ENCODE data around the gene TMIGD2. TPM values are rescaled to one million over a fixed set of nuclear protein-coding genes. Genes with fewer than 3 reads are reported as not detected.

TMIGD2 gene
- not detected in 2 replicates for total RNA-seq (2014; rRNA removed)
- Bru-seq, nascent RNA = not detected
- BruChase-seq, experiment 1, labeled RNA remaining after a 6-hour chase = not detected
- BruChase-seq, experiment 2, labeled RNA remaining after a 2-hour chase = not detected
- long read RNA-seq = 0 reads

- Histone ChIP-seq H3K9me2 (replicated peaks; ENCODE audit: low read length) (no peaks in the 10 kb centered on the region), H3K36me3 (ENCODE audit: low read depth, low read length) (no peaks in the 10 kb centered on the region), H2AFZ (ENCODE audit: low read length) (no peak within 1 kb of the TSS), H3K4me2 (ENCODE audit: low read length) (no peak within 1 kb of the TSS), H3K27me3 (ENCODE audit: low read length) (no peaks in the 10 kb centered on the region), H3K4me3 (ENCODE audit: low read length) (no peak within 1 kb of the TSS), H3K9me3 (ENCODE audit: low read length) (no peaks in the 10 kb centered on the region), H3K79me2 (ENCODE audit: low read length) (no peaks in the 10 kb centered on the region), H4K20me1 (ENCODE audit: low read length) (no peaks in the 10 kb centered on the region), H3F3A (ENCODE audit: low read length, unreplicated experiment) (no peaks in the 10 kb centered on the region), H3K4me1 (ENCODE audit: insufficient read depth, low read length) (no peaks in the 10 kb centered on the region), H3K9ac (ENCODE audit: low read length) (no peak within 1 kb of the TSS), H3K27ac (ENCODE audit: low read length) (no peak within 1 kb of the TSS)
- intact Hi-C loops (cut with micrococcal nuclease) = no loop called here
- ChIA-PET POLR2A (ENCODE audit: unreplicated experiment) (no interaction called here), CTCF (no interaction called here)
- ATAC-seq = no peak
- BruUV-seq (replicated peaks) = no TSS peak
- no peak for DNase-seq
- TF ChIP-seq EZH2 (IDR thresholded peaks at IDR 0.05; ENCODE audit: low read length, unreplicated experiment) (no peak), EZH2phosphoT487 (IDR thresholded peaks at IDR 0.05; ENCODE audit: borderline replicate concordance, low read length) (no peak), CTCF (conservative IDR thresholded peaks at IDR 0.05; ENCODE audit: low read depth, low read length) (no peak)
Observed at GRCh38 chr19:4302243-4302640, at the start of gene TMIGD2. TSS of gene TMIGD2 (minus strand) at chr19:4302389. CDS start at chr19:4302385, 4 bp downstream.

GRCh38 chr19:4350726-4351125, 48.5 kb upstream of the TMIGD2 start:
- CTCF ChIA-PET = no interaction called here
- ATAC-seq = no peak
- BruUV-seq (replicated peaks) = no TSS peak

More at GRCh38 chr19:4350726-4351125, 48.5 kb upstream of the TMIGD2 start:
- H3K79me2 ChIP-seq (ENCODE audit: low read length) = no peaks in the 10 kb centered on the region
- H3K4me2 ChIP-seq (ENCODE audit: low read length) = no peak overlapping the region
- no peak for DNase-seq
- H3K27ac ChIP-seq (ENCODE audit: low read length) = no peak overlapping the region
- no peaks in the 10 kb centered on the region for H3K9me2 ChIP-seq (replicated peaks; ENCODE audit: low read length)
- no peaks in the 10 kb centered on the region for H3K4me1 ChIP-seq (ENCODE audit: insufficient read depth, low read length)
- H3K36me3 ChIP-seq (ENCODE audit: low read depth, low read length) = no peaks in the 10 kb centered on the region
- no peak overlapping the region for H3K4me3 ChIP-seq (ENCODE audit: low read length)
- H3K27me3 ChIP-seq (ENCODE audit: low read length) = no peaks in the 10 kb centered on the region
- POLR2A ChIA-PET (ENCODE audit: unreplicated experiment) = no interaction called here
- H4K20me1 ChIP-seq (ENCODE audit: low read length) = no peaks in the 10 kb centered on the region
- TF ChIP-seq CTCF (conservative IDR thresholded peaks at IDR 0.05; ENCODE audit: low read depth, low read length) (no peak), EZH2phosphoT487 (IDR thresholded peaks at IDR 0.05; ENCODE audit: borderline replicate concordance, low read length) (no peak), EZH2 (IDR thresholded peaks at IDR 0.05; ENCODE audit: low read length, unreplicated experiment) (no peak)
- no peaks in the 10 kb centered on the region for H3K9me3 ChIP-seq (ENCODE audit: low read length)
- H3K9ac ChIP-seq (ENCODE audit: low read length) = no peak overlapping the region
- no peak overlapping the region for H2AFZ ChIP-seq (ENCODE audit: low read length)
- no peaks in the 10 kb centered on the region for H3F3A ChIP-seq (ENCODE audit: low read length, unreplicated experiment)
- intact Hi-C loops (cut with micrococcal nuclease) = loop anchor here (5.0 kb wide), 1 partner anchor 83 kb away; no protein-coding TSS in a partner anchor
